Mucosa of descending colon (tissue), 3 donors: ENCODE results near the gene BTBD19. TPM values are rescaled to one million over a fixed set of nuclear protein-coding genes. Genes with fewer than 3 reads are reported as not detected.
A peak's percentile ranks its signal among the peaks of the same experiment; 100 is the strongest.

Source experiments
- ATAC-seq: fragments of 200-7000 bp; cut with Tn5 transposase; one replicate; pipeline ENCODE4 v1.9.1; 2020; ENCODE audit warnings: mild to moderate bottlenecking, moderate library complexity
- DNase-seq, 3 donors: peaks; one replicate each; pipeline ENCODE4 v3.0.0-alpha.2; 2020
- H3K36me3 ChIP-seq: fragments of 200-600 bp; one replicate; pipeline ENCODE4 v1.8.0; 2021; ENCODE audit warnings: low read depth, mild to moderate bottlenecking
- H3K4me1 ChIP-seq: fragments of 200-600 bp; one replicate; pipeline ENCODE4 v1.8.0; 2021; ENCODE audit warnings: low read depth, mild to moderate bottlenecking
- H3K4me3 ChIP-seq: fragments of 200-600 bp; one replicate; pipeline ENCODE4 v1.8.0; 2021; ENCODE audit warnings: mild to moderate bottlenecking
- H3K9me3 ChIP-seq: fragments of 200-600 bp; one replicate; pipeline ENCODE4 v1.8.0; 2021; ENCODE audit warnings: mild to moderate bottlenecking
- CTCF ChIP-seq: fragments of 200-600 bp; IDR thresholded peaks from one replicate; pipeline ENCODE4 v1.8.0; 2022; ENCODE audit warnings: antibody characterized with exemption, mild to moderate bottlenecking
- intact Hi-C, 2 donors: fragments of 100-400 bp; cut with DNase I in 1 of 2; cut with micrococcal nuclease in 1 of 2; formaldehyde crosslinking; loops; one replicate each; pipeline versions ENCODE4 v1.11.0 to v1.11.1; 2022; cut with DNase I, micrococcal nuclease
- total RNA-seq, 3 donors: library from RNA; stranded (reverse); fragmentation: NEBNext Ultra II Directional in 2 of 3; extraction: Animal tissue kit (Norgen Biotek cat#: 25700) in 2 of 3; gene quantifications; one replicate each; pipeline versions ENCODE4 v1.2.1 to v1.2.4, GENCODE V29; 2021 to 2023
- donor health status: DM: no; HTN: no; CAD: no; lungs with moderate emphysema.
- donor health status: DM: no; HTN: no; CAD: no.
- donor health status: DM: no; HTN: yes; CAD: no.

Gene BTBD19
- total RNA-seq, 3 donors from 2014 or later, result 2.8 to 4.4 (median 3.2) TPM

GRCh38 chr1:44780583-44781121 lies 27.7 kb upstream of the BTBD19 start:
- intact Hi-C loops, result loop anchor here in 1 of 2 donors (10.0 kb wide), 1 partner anchor 54 kb away; no protein-coding TSS in a partner anchor
- ATAC-seq, result no peak
- Histone ChIP-seq H3K9me3 (no peaks in the 10 kb centered on the region), H3K4me3 (no peak overlapping the region), H3K4me1 (peaks cover 24% of the 10 kb centered on the region), H3K36me3 (no peaks in the 10 kb centered on the region)
- DNase-seq, result no peak
- no peak for TF ChIP-seq CTCF

- peaks cover 16% of the 10 kb centered on the region for H3K4me1 ChIP-seq
- no peak for DNase-seq
- no peak for TF ChIP-seq CTCF
- intact Hi-C loops, result loop anchor here in 1 of 2 donors (10.0 kb wide), 1 partner anchor 51 kb away; no protein-coding TSS in a partner anchor
- no peak for ATAC-seq
- H3K9me3 ChIP-seq, result no peaks in the 10 kb centered on the region
- H3K4me3 ChIP-seq, result no peak overlapping the region
- H3K36me3 ChIP-seq, result no peaks in the 10 kb centered on the region
These were observed 24.6 kb upstream of the BTBD19 start for GRCh38 chr1:44783697-44784093.

GRCh38 chr1:44784094-44785028 lies 24.0 kb upstream of the BTBD19 start:
- peak; percentile 27 for ATAC-seq
- H3K4me3 ChIP-seq, result no peak overlapping the region
- no peaks in the 10 kb centered on the region for H3K9me3 ChIP-seq
- DNase-seq, result peak in 1 of 3 donors; percentile 66
- peaks cover 16% of the 10 kb centered on the region for H3K4me1 ChIP-seq
- intact Hi-C loops, result loop anchor here in 1 of 2 donors (10.0 kb wide), 1 partner anchor 50 kb away; no protein-coding TSS in a partner anchor
- no peaks in the 10 kb centered on the region for H3K36me3 ChIP-seq
- TF ChIP-seq CTCF, result no peak

- no peak for DNase-seq
- no peak for ATAC-seq
These were observed 23.3 kb upstream of the BTBD19 start for GRCh38 chr1:44785029-44785380.

More at GRCh38 chr1:44785029-44785380, 23.3 kb upstream of the BTBD19 start:
- peaks cover 16% of the 10 kb centered on the region for H3K4me1 ChIP-seq
- no peak overlapping the region for H3K4me3 ChIP-seq
- H3K9me3 ChIP-seq, result no peaks in the 10 kb centered on the region
- intact Hi-C loops, result loop anchor here in 1 of 2 donors (10.0 kb wide), 1 partner anchor 50 kb away; no protein-coding TSS in a partner anchor
- no peak for TF ChIP-seq CTCF
- no peaks in the 10 kb centered on the region for H3K36me3 ChIP-seq
